Measurements from ENCODE around the gene ZNF668. TPM values are rescaled to one million over a fixed set of nuclear protein-coding genes. Genes with fewer than 3 reads are reported as not detected.

ZNF668 gene
- total RNA-seq, 4 donors from 2014 or later = 9.6 to 19.3 (median 10.6) TPM

GRCh38 chr16:31061126-31061812, 12.8 kb downstream of the ZNF668 start:
- Histone ChIP-seq H3K27ac (replicated peaks in 1 of 4) (no peak overlapping the region), H3K4me1 (peaks cover 13 to 18% (median 18%) of the 10 kb centered on the region in 4 donors), H3K9me3 (no peaks in the 10 kb centered on the region), H3K4me3 (no peak overlapping the region), H3K27me3 (no peaks in the 10 kb centered on the region), H3K36me3 (peaks cover 17 to 58% (median 40%) of the 10 kb centered on the region in 4 donors)
- WGBS = 97% methylated on average over 22 of the region's 42 CpGs
- DNase-seq (ENCODE audit: extremely low spot score) = no peak
- no peak for TF ChIP-seq EP300 (IDR thresholded peaks at IDR 0.05)
- TF ChIP-seq CTCF (IDR thresholded peaks at IDR 0.05) = no peak
- TF ChIP-seq POLR2A (IDR thresholded peaks at IDR 0.05; ENCODE audit: low read depth) = no peak
- no peak for TF ChIP-seq POLR2AphosphoS5 (IDR thresholded peaks at IDR 0.05)
- intact Hi-C loops (cut with DNase I) = no loop called here

GRCh38 chr16:31055613-31056012, 18.4 kb downstream of the ZNF668 start:
- 86% methylated on average over 4 of the region's 4 CpGs for WGBS
- TF ChIP-seq CTCF (IDR thresholded peaks at IDR 0.05) (no peak), EP300 (IDR thresholded peaks at IDR 0.05) (no peak), POLR2AphosphoS5 (IDR thresholded peaks at IDR 0.05) (no peak), POLR2A (IDR thresholded peaks at IDR 0.05; ENCODE audit: low read depth) (no peak)
- Histone ChIP-seq H3K36me3 (peaks cover 0 to 21% (median 9%) of the 10 kb centered on the region in 4 donors), H3K4me3 (no peak overlapping the region), H3K27me3 (no peaks in the 10 kb centered on the region), H3K4me1 (no peaks in the 10 kb centered on the region), H3K27ac (replicated peaks in 1 of 4) (no peak overlapping the region), H3K9me3 (no peaks in the 10 kb centered on the region)
- DNase-seq (ENCODE audit: extremely low spot score) = no peak
- intact Hi-C loops (cut with DNase I) = no loop called here

- H3K27ac ChIP-seq (replicated peaks in 1 of 4) = no peak overlapping the region
- H3K4me1 ChIP-seq = no peaks in the 10 kb centered on the region
- H3K27me3 ChIP-seq = no peaks in the 10 kb centered on the region
- WGBS = 69% methylated on average over 2 of the region's 2 CpGs
- no peak for TF ChIP-seq EP300 (IDR thresholded peaks at IDR 0.05)
- no peak for TF ChIP-seq POLR2AphosphoS5 (IDR thresholded peaks at IDR 0.05)
- TF ChIP-seq POLR2A (IDR thresholded peaks at IDR 0.05; ENCODE audit: low read depth) = no peak
- TF ChIP-seq CTCF (IDR thresholded peaks at IDR 0.05) = no peak
- no peaks in the 10 kb centered on the region for H3K36me3 ChIP-seq
- no peaks in the 10 kb centered on the region for H3K9me3 ChIP-seq
- intact Hi-C loops (cut with DNase I) = no loop called here
- no peak for DNase-seq (ENCODE audit: extremely low spot score)
- no peak overlapping the region for H3K4me3 ChIP-seq
Measured at GRCh38 chr16:31052114-31052513, 21.9 kb downstream of the ZNF668 start.

- 83% methylated on average over 10 of the region's 10 CpGs for WGBS
- H3K4me1 ChIP-seq = no peaks in the 10 kb centered on the region
- DNase-seq (ENCODE audit: extremely low spot score) = no peak
- H3K27me3 ChIP-seq = no peaks in the 10 kb centered on the region
- no peak overlapping the region for H3K4me3 ChIP-seq
- no peaks in the 10 kb centered on the region for H3K36me3 ChIP-seq
- TF ChIP-seq CTCF (IDR thresholded peaks at IDR 0.05) (no peak), POLR2A (IDR thresholded peaks at IDR 0.05; ENCODE audit: low read depth) (no peak), POLR2AphosphoS5 (IDR thresholded peaks at IDR 0.05) (no peak), EP300 (IDR thresholded peaks at IDR 0.05) (no peak)
- H3K9me3 ChIP-seq = no peaks in the 10 kb centered on the region
- no peak overlapping the region for H3K27ac ChIP-seq (replicated peaks in 1 of 4)
- intact Hi-C loops (cut with DNase I) = no loop called here
Measured at GRCh38 chr16:31050280-31051030, 23.6 kb downstream of the ZNF668 start.
